GM13976 (cell line): ENCODE data around the gene CCDC187.

Experiments used
- DNase-seq: peaks from one replicate; pipeline ENCODE4 v3.0.0; 2012; ENCODE audit warnings: low spot score
- CTCF ChIP-seq: IDR thresholded peaks from 2 replicates; pipeline ENCODE4 v1.5.1; 2012; ENCODE audit warnings: borderline replicate concordance, mild to moderate bottlenecking; ENCODE audit not compliant: insufficient read depth; ENCODE audit errors: extremely low read depth, missing control alignments, control extremely low read depth
- in situ Hi-C: fragments of 300-500 bp; cut with MboI; formaldehyde crosslinking; loops from one replicate; pipeline ENCODE4 v1.12.0; 2022; ENCODE audit warnings: low sequenced_read_pairs, mixed read lengths, inconsistent platforms; ENCODE audit not compliant: unreplicated experiment

CCDC187 gene

GRCh38 chr9:136202454-136203407 lies 101.2 kb downstream of the CCDC187 start:
- TF ChIP-seq CTCF, result no peak
- in situ Hi-C loops, result no loop called here
- no peak for DNase-seq

- in situ Hi-C loops, result no loop called here
- no peak for TF ChIP-seq CTCF
Measured at GRCh38 chr9:136201609-136202453, 102.1 kb downstream of the CCDC187 start.

GRCh38 chr9:136201174-136201573 lies 102.7 kb downstream of the CCDC187 start:
- no peak for TF ChIP-seq CTCF
- no peak for DNase-seq
- in situ Hi-C loops, result no loop called here

More at GRCh38 chr9:136201609-136202453, 102.1 kb downstream of the CCDC187 start:
- DNase-seq, result no peak

GRCh38 chr9:136200424-136200823 lies 103.5 kb downstream of the CCDC187 start:
- DNase-seq, result no peak
- in situ Hi-C loops, result no loop called here
- no peak for TF ChIP-seq CTCF
